ENCODE results near the gene IL1R1. TPM values are rescaled to one million over a fixed set of nuclear protein-coding genes. Genes with fewer than 3 reads are reported as not detected.
"Not testable (repeated sequence)": the region's sequence is repeated elsewhere in the genome, so short reads cannot be mapped to it uniquely, and the experiment has no call there.

The IL1R1 gene
- polyA plus RNA-seq (2012; ENCODE audit: missing spikeins) = 0.40 TPM

- TF ChIP-seq POLR2AphosphoS5 (IDR thresholded peaks at IDR 0.05; ENCODE audit: low read depth, low read length) (no peak), POLR2A (IDR thresholded peaks at IDR 0.05; ENCODE audit: low read depth, low read length) (no peak), TAF1 (IDR thresholded peaks at IDR 0.05; ENCODE audit: borderline replicate concordance, low read depth, low read length) (no peak)
- DNase-seq (ENCODE audit: insufficient read length) = no peak
- no peak for FAIRE-seq
Measured at GRCh38 chr2:102141970-102142828, at the start of gene IL1R1. Gene IL1R1, plus strand, starts transcription at chr2:102142746. Its CDS starts 14,979 bp downstream, at chr2:102157725.

GRCh38 chr2:102093662-102094061 is 48.9 kb upstream of the IL1R1 start:
- FAIRE-seq (no peak), DNase-seq (ENCODE audit: insufficient read length) (no peak)
- no peak for TF ChIP-seq TAF1 (IDR thresholded peaks at IDR 0.05; ENCODE audit: borderline replicate concordance, low read depth, low read length)
- no peak for TF ChIP-seq POLR2A (IDR thresholded peaks at IDR 0.05; ENCODE audit: low read depth, low read length)
- no peak for TF ChIP-seq POLR2AphosphoS5 (IDR thresholded peaks at IDR 0.05; ENCODE audit: low read depth, low read length)

GRCh38 chr2:102094917-102095316 is 47.6 kb upstream of the IL1R1 start:
- FAIRE-seq (no peak), DNase-seq (ENCODE audit: insufficient read length) (no peak)
- TF ChIP-seq POLR2A (IDR thresholded peaks at IDR 0.05; ENCODE audit: low read depth, low read length) = no peak
- TF ChIP-seq POLR2AphosphoS5 (IDR thresholded peaks at IDR 0.05; ENCODE audit: low read depth, low read length) = no peak
- TF ChIP-seq TAF1 (IDR thresholded peaks at IDR 0.05; ENCODE audit: borderline replicate concordance, low read depth, low read length) = no peak

- no peak for FAIRE-seq
- no peak for DNase-seq (ENCODE audit: insufficient read length)
- TF ChIP-seq POLR2AphosphoS5 (IDR thresholded peaks at IDR 0.05; ENCODE audit: low read depth, low read length) = no peak
Measured at GRCh38 chr2:102096103-102096502, 46.4 kb upstream of the IL1R1 start.

- DNase-seq (ENCODE audit: insufficient read length) (no peak), FAIRE-seq (no peak)
- TF ChIP-seq POLR2AphosphoS5 (IDR thresholded peaks at IDR 0.05; ENCODE audit: low read depth, low read length) (no peak), TAF1 (IDR thresholded peaks at IDR 0.05; ENCODE audit: borderline replicate concordance, low read depth, low read length) (no peak), POLR2A (IDR thresholded peaks at IDR 0.05; ENCODE audit: low read depth, low read length) (no peak)
Measured at GRCh38 chr2:102098756-102099155, 43.8 kb upstream of the IL1R1 start.

- TF ChIP-seq POLR2AphosphoS5 (IDR thresholded peaks at IDR 0.05; ENCODE audit: low read depth, low read length) (no peak), POLR2A (IDR thresholded peaks at IDR 0.05; ENCODE audit: low read depth, low read length) (no peak)
- FAIRE-seq (no peak), DNase-seq (ENCODE audit: insufficient read length) (no peak)
Measured at GRCh38 chr2:102099536-102100298, 42.8 kb upstream of the IL1R1 start.

GRCh38 chr2:102100371-102101096 is 42.0 kb upstream of the IL1R1 start:
- no peak for TF ChIP-seq TAF1 (IDR thresholded peaks at IDR 0.05; ENCODE audit: borderline replicate concordance, low read depth, low read length)
- no peak for TF ChIP-seq POLR2AphosphoS5 (IDR thresholded peaks at IDR 0.05; ENCODE audit: low read depth, low read length)
- no peak for TF ChIP-seq POLR2A (IDR thresholded peaks at IDR 0.05; ENCODE audit: low read depth, low read length)
- DNase-seq (ENCODE audit: insufficient read length) = no peak
- FAIRE-seq = no peak

GRCh38 chr2:102101097-102101848 is 41.3 kb upstream of the IL1R1 start:
- FAIRE-seq (no peak), DNase-seq (ENCODE audit: insufficient read length) (no peak)
- TF ChIP-seq TAF1 (IDR thresholded peaks at IDR 0.05; ENCODE audit: borderline replicate concordance, low read depth, low read length) (no peak), POLR2A (IDR thresholded peaks at IDR 0.05; ENCODE audit: low read depth, low read length) (no peak), POLR2AphosphoS5 (IDR thresholded peaks at IDR 0.05; ENCODE audit: low read depth, low read length) (no peak)

- FAIRE-seq = no peak
- DNase-seq (ENCODE audit: insufficient read length) = no peak
- TF ChIP-seq TAF1 (IDR thresholded peaks at IDR 0.05; ENCODE audit: borderline replicate concordance, low read depth, low read length) = no peak
- no peak for TF ChIP-seq POLR2AphosphoS5 (IDR thresholded peaks at IDR 0.05; ENCODE audit: low read depth, low read length)
- no peak for TF ChIP-seq POLR2A (IDR thresholded peaks at IDR 0.05; ENCODE audit: low read depth, low read length)
Measured at GRCh38 chr2:102101849-102102635, 40.5 kb upstream of the IL1R1 start.

GRCh38 chr2:102102636-102102948 is 40.0 kb upstream of the IL1R1 start:
- not testable (repeated sequence) for DNase-seq (ENCODE audit: insufficient read length); FAIRE-seq
